Left renal cortex interstitium (tissue), 4 donors: ENCODE data around the gene TBXA2R. TPM values are rescaled to one million over a fixed set of nuclear protein-coding genes. Genes with fewer than 3 reads are reported as not detected.

Experiments
- DNase-seq, 4 donors: peaks; one replicate each; pipeline ENCODE4 v3.0.0-alpha.2; 2013; ENCODE audit warnings: low read depth in 4 of 4, low spot score in 2 of 4, missing footprints in 1 of 4
- polyA plus RNA-seq, 4 donors: library from polyadenylated mRNA; unstranded; fragments of 120-200 nt; gene quantifications; one replicate each; pipeline ENCODE4 v1.2.1, GENCODE V29; 2013; ENCODE audit not compliant: insufficient read length in 4 of 4

Gene TBXA2R
- polyA plus RNA-seq, 4 donors = 2.3 to 3.8 (median 3.1) TPM

DNA sequence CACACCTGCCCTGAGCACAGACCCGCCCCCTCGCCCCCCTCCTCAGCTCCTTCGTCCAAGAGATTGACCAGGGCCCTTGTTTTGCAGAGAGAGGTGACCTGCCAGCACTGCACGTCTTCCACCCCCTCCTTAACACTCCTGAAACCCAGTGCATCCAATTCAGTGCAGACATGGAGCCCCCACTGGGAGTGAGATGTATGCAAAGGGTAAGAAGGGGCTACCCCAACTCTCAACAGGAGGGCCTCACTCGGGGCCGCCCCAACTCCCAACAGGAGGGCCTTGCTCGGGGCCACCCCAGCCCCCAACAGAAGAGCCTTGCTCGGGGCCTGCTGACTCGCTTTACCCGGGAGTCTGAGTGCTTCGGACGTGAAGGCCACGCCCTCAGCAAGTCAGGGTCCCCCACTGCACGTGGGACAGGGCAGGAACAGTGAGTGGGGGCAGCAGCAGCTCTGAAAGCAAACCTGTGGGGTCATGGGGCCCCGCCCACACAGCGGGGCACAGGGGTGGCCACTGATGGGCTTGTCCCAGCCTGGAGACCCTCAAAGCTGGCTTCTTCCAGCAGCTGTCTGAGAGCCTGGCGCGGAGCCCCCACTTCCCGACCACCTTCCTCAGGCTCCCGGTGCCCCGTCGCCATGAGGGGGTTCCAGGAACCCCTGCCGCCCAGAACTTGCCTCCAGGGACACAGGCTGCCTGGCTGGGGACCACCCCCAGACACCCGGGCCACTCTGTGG lies 14.3 kb upstream of the TBXA2R start:
- no peak for DNase-seq

DNA sequence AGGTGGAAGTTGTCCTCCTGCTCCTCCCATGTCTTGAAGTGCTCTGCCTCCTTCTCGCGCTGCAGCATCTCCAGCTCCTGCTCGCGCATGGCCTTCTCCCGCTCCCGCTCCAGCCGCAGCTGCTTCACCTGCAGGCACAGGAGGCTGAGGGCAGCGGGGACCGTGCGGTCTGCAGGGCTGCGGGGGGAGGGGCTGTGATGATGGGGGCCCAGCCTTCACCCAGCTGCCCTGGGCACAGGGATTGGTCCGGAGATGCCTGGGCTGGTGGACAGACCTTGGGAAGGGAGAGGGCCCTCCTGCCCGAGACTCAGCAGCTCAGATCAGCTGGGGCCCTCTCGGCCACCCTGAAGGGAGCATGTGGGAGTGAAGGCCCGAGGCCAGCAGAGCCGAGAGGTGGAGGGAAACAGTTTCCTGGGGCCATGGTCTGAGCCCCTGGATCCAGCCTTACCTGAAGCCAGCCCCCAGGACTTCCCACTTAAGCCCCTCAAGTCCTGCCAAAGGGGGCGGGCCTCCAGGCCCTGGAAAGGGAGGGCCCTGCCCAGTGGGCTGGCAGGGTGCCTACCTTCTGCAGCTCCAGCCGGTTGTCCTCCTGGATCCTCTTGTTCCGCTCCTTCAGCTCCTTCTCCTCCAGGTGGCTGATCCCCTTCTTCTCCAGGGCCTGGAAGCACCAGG lies 13.6 kb upstream of the TBXA2R start:
- DNase-seq = no peak

DNA sequence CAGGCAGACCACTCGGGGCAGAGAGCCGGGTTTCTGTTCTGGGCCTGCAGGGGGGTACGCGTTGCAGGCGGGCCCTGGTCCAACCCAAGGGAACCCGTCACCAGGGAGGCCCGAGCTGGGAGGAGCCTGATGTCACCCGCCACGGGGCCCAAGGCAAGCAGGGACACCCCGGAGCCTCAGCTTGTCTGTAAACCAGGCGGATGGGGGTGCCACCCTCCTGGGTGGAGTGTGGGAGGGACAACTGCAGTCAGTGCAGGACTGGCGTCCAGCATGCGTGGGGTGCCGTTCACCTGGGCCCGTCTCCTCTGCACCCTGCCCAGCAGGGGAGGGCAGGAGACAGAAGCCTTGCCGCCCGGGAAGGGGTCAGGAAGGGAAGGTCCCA lies 12.9 kb upstream of the TBXA2R start:
- DNase-seq = no peak

DNA sequence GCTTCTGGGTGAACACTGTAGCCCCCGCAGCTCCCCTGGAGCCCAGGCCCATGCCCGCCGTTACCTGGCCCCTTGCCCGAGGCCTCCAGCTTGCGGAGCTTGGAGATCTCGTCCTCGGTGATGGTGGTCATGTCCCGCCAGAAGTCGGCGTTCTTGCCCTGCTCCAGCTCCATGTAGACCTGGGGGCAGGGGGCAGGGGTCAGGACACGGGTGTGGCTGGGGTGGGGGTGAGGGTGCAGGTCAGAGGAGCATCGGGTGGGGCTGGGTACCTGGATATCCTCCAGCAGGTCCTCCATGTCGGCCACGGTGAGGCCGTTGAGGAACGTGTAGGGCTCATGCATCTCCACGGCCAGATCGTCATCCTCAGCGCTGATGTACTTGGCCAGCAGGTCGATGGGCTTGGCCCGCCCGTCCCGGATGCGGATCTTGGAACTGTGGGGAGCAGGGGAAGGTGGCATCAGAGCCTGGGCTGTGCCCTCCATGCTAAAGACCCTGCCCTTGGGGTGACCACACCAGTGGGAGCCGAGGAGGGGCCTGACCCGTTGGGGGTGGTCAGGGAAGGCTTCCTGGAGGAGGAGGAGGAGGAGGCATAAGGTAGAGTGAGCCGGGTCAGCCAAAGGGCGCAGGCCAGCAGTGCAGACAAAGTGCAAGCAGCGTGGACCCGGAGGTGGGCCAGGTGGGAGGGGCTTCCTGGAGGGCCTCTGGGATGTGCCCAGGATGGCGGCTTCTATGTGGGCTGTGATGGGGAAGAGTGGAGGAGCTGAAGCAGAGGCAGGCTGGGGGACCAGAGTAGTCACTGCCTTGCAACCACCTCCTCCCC lies 12.3 kb upstream of the TBXA2R start:
- no peak for DNase-seq

DNA sequence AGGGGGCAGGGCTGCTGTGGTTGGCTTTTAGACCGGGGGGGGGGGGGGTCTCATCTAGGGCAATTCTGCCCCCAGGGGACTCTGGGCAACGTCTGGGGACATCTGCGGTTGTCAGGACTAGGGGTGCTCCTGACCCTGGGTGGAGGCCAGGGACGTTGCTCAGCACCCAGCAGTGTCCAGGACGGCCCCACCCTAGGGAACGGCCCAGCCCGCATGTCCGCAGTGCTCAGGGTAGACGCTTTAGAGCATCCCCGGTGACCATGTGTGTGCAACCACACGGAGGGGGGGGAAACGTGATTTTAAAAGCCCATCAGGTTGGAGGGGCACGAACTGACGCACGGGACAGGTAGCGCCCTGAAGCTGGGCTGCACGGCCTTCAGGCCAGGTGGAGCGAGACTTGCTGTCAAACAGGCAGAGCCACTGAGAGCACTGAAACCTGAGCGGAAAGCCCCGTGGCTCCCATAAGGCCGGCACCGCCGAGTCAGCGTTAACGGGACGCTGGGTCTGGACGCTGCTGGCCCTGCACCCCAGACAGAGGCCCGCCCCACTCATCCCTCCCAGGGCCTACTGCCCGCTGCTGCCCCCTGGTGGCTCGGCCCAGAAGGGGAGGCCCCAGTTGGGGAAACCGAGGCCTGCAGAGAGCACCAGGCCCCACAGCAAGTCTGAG lies 11.6 kb upstream of the TBXA2R start:
- DNase-seq = no peak

DNA sequence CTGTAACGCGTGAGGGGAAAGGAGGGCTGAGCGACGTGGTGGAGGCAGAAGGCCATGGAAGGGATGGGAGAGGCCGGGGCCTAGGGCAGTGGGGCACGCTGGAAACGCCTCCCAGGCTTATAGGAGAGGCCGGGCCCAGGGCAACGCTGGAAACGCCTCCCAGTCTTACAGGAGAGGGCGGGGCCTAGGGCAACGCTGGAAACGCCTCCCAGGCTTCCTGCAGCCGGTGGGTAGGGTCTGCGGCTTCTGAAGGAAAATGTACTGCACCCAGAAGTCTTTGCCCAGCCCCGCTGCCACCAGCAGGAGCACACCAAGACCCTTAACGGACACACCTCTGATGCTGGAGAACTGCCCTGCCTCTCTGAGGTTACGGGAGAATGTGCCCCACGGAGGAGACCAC lies 10.8 kb upstream of the TBXA2R start:
- DNase-seq = no peak

DNA sequence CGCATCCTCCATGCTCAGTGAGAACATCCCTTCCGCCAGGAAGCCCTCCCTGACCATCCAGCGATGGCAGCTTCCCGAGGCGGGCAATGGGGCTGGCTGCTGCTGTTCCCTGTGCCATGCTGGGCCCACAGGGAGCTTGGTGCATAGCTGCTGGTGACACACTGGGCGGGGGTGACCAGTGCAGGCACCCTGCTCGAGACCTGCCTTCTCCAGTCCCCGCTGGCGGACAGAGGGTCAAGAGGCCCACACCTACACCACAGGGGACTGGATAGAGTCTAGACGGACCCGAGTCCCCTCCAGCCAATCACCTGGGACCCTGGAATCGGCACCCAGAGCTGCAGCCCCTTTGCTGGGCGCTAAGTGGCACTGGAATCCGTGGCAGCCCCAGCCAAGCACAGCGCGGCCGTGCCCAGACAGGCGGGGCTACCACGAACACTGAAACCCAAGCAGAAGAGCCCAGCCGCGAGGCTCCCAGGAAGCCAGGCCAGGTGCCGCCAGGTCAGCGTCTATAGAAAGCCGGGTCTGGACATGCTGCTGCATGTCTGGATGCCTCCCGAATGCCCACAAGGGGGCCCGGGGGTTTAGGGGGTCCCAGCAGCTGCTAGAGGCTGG lies 9.0 kb upstream of the TBXA2R start:
- no peak for DNase-seq

DNA sequence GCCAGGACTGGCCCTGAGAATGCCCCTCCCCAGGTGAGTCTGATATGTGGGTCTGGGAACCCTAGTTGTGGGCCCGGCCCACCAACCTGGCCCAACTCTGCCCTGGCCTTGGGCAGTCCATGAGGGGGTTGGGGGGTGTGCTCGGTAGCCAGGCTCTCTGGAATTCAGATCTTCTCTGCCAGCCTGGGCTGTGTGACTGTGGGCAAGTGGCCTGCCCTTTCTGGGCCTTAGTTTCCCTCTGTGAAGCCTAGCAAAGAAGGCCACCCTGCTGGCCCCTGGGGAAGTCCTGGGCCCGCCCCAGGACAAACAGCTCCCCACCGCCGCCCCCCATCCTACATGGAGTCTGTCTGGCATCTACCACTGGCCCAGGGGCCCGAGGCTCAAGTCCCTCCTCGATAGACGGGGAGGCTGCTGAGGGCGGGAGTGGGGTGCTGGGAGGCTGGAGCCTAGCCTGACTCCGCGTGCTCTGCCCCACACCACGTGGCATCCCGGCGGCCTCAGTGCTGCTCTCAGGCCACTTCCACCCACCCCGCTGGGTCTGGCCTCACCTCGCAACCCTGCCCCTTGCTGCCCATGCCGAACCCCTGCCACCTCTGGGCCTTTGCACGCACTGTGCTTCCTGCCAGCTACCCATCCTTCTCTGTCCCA lies 8.3 kb upstream of the TBXA2R start:
- DNase-seq = no peak

DNA sequence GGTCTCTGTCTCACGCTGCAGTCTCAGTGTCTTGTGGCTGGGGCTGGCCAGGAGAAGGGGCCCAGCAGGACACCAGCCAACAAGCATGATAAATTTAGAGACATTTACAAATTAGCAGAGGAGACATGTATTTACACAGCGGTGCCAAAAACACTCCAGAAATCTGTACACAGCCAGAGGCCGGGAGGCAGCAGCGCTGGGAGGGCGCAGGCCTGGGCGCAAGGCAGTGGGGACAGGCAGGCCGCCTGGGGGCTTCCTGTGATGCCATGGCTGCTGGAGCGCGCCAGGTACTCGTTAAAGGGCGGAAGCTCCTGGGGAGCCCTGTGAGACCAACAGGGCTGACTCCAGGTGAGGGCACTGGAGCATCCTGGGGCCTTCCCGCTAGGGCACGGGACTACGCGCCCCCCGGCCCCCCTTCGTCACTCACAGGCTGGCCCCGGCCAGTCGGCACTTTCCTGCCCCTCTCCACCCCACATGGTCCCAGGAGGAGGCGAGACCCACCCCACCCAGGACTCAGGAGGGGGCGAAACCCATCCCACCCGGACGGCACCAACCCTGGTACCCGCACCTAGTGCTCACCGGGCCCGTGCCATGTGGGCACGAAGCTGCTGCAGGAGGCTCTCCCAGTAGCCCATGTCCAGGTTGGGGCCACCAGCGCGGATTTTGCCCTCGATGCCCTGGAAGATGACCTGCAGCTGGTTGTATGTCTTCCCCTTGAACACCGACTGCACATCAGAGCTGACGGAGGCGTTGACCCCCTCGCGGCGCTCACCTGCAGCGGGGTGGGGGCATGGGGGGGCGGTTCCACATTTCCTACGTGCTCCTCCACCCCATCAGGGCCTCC lies 7.4 kb upstream of the TBXA2R start:
- DNase-seq = no peak

DNA sequence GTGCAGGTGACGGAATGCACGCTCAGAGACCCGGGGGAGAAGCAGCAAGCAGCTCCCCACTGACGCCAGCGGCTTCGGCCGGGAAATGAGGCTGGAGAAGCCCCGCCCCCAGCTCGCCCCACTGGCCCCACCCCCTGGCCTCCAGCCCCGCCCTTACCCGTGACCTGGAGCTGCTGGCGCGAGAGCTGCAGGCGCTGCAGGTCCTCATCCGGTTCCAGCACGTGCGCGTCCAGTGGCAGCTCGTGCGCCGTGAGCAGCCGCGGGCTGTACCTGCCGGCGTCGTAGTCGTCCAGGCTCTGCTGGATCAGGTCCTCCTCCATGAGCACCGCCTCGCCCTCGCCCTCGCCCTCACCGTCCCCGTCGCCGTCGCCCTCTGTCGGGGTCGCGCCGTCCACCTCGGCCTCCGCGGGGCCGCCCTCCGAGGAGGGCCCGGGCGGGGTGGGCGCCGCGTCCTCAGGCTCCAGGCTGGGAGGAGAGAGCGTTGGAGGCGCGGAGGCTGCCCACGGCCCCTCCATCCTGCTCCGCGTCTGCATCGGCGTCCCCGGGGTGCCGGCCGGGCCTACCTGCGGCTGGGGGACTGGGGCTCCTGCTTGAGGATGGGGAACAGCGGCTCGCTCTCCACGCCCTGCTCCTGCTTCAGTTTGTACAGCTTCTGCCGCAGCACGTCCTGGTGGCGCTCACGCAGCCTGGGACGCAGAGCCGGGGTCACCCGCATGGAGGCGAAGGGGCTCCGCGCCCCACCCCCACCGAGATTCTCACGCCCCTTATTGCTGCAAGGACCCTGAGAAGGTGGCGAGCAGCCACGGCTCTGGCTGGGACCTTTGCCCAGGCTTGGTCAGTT lies 6.4 kb upstream of the TBXA2R start:
- DNase-seq = no peak

DNA sequence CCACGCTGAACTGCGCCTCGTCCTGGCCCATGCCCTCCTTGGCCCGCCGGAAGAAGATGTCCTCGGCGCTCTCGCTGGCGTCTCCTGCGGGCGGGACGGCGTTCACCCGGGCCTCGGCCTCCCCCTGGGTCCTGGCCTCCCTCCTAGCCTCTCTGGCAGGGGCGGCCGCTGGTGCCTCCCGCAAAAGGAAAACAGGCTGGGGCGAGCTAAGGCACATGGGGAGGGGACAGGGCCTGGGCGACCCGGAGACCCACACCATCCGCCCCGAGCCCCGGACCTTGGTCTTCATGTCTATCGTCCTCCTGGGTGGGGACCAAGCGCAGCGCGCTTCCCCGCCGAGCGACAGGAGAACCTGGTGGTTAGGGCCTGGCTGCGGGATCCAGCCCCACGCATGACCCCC lies 5.7 kb upstream of the TBXA2R start:
- no peak for DNase-seq

DNA sequence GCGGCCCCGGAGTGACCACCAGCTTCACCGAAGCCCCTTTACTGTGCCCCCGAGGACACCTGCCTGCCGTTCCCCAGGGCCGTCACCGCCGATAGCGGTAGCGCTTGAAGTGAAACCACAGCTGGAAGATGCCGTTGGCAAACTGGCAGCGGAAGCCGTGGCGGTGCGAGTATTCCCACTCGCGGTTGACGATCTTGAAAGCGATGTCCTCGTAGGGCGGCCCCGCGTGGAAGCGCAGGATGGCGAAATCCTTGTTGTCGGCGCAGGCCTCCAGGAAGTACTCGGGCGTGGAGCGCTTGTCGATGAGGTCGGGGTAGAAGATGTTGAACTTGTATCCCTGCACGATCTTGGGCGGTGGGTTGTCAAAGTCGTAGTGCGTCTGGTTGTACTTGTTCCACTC lies 5.2 kb upstream of the TBXA2R start:
- DNase-seq = no peak

DNA sequence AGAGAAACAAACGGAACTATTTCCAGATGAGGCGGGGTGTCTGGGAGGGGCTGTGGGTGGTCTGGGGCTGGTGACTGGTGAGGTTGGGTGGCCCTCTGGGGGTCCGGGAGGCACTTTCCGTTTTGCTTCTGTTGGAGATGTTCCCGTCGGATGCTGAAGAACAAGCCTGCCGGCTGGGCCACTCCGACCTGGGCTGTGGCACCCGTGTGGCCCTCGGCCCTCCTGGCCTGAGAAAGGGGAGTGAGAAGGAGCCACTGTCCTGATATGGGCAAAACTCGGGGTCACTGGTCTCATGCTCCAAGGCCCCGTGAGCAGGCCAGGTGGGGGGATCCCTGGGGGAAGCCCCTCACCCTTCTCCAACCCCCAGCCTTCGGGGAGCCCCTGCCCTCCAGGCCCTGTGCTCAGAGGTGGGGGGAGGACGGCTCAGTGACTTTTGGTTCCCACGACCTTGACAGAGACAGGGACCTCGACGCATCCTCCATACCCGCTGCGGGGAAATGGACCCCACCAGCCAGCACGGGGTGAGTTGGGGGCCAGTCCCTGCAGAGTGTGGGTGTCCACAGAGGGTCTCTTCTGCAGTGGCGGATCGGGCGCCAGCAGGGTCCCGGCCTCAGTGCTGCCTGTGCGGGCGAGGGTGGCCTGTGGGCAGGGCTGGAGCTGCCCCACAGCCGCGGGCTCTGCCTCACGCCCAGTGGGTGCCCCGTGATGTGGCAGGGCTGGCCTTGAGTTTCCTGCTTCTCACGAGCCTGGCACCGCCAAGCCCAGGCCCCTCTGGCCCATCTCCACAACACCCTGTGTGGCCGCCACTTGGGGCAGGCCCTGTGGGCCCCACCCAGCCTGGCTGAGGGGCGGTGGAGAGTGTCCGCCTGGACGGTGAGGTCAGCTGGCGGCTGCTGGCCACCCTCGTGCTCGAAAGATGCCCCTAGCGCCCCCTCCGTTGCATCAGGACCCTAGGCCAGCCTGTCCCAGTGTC lies 4.4 kb upstream of the TBXA2R start:
- DNase-seq = no peak

DNA sequence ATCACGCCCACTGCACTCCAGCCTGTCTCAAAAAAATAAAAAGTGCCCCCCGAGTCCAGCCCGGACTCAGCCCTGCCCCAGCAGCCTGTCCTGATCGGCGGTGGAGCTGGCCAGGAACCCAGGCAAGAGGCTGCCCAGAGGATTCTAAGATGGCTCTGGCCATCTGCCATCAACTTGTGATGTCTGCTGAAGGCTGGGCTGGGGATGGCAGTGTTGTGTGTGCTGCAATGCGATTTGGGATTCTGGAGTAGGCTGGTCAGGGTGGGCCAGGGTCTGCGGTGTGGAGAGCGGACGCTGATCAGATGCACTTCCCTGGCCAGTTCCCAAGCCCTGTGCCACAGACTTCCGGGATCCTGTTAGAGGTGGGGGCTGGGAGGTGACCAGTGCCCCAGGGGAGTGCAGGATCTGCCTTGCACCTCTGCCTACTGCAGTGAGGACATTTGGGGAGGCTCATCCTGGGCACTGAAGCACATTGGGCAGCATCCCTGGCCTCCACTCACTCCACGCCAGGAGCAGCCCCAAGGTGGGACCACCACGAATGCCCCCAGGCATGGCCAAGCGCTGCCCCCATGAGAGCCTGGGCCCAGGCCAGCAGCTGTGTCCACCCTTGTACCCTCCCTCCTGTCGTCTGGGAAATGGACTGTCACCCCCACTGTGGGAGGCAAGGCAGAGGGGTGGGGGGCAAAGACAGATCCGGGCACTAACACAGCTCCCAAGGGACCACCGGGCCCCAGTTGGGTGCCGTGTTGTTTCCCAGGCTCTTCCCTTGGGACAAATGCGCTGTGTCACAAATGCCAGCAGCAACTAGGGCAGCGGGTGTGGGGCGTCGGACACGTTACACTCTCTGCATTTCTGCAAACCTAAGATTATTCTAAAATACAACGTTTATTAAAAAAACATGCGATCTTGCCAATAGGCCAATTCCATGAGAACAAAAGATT lies 3.4 kb upstream of the TBXA2R start:
- DNase-seq = no peak

DNA sequence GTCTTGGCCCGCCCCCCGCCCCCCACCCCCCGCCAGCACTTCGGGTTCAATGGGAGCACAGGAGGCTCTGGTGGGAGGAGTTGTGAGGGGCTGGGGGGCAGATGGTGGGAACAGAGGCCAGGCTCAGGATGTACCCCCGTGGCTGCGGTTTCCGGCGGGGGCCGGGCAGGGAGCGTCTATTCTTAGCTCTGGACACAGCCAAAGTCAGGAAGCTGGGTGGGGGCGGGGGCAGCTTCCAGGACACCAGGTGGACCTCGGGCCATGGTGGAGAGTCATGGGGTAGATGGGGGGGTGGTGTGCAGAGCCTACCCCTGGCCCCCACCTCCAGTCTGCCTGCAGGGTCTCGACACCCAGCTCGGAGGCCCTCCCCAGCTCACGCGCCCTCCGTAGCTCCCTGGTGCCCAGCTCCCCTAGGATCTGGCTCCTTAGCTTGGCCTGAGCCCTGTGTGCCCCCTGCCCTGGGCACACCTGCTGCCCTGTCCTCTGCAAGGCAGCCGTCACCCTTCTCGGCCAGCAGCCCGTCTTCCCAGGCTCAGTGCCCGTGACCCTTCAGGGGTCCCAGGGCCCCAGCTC lies 2.2 kb upstream of the TBXA2R start:
- DNase-seq = no peak
